DND-41 (cell line): ENCODE data around the gene POLA1.

Source experiments
- EZH2 ChIP-seq: IDR thresholded peaks from 3 replicates; pipeline ENCODE4 v1.6.1; 2012; ENCODE audit warnings: borderline replicate concordance, low read depth, mild to moderate bottlenecking, moderate library complexity, low read length, inconsistent platforms; ENCODE audit not compliant: severe bottlenecking
- TF ChIP-seq, protein P1 (sequence below): IDR thresholded peaks from 2 replicates; pipeline ENCODE4 v1.5.1; 2012; ENCODE audit warnings: borderline replicate concordance, low read length, moderate library complexity, mild to moderate bottlenecking; ENCODE audit not compliant: poor library complexity, severe bottlenecking; ENCODE audit errors: extremely low read depth

GRCh38 chrX:24659106-24659505 is 34.6 kb upstream of the POLA1 start:
- TF ChIP-seq, protein P1, sequence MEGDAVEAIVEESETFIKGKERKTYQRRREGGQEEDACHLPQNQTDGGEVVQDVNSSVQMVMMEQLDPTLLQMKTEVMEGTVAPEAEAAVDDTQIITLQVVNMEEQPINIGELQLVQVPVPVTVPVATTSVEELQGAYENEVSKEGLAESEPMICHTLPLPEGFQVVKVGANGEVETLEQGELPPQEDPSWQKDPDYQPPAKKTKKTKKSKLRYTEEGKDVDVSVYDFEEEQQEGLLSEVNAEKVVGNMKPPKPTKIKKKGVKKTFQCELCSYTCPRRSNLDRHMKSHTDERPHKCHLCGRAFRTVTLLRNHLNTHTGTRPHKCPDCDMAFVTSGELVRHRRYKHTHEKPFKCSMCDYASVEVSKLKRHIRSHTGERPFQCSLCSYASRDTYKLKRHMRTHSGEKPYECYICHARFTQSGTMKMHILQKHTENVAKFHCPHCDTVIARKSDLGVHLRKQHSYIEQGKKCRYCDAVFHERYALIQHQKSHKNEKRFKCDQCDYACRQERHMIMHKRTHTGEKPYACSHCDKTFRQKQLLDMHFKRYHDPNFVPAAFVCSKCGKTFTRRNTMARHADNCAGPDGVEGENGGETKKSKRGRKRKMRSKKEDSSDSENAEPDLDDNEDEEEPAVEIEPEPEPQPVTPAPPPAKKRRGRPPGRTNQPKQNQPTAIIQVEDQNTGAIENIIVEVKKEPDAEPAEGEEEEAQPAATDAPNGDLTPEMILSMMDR = no peak
- TF ChIP-seq EZH2 = no peak
